PFSK-1 (cell line): ENCODE results near the gene GAB1.

Experiments
- REST ChIP-seq, 2 experiments: IDR thresholded peaks; 2 replicates each; pipeline versions ENCODE4 v1.6.1 to v1.8.0; 2011 to 2012; ENCODE audit warnings: low read depth in 2 of 2, low read length in 2 of 2, control low read depth in 1 of 2, inconsistent platforms in 1 of 2, mild to moderate bottlenecking in 1 of 2, moderate library complexity in 1 of 2; ENCODE audit not compliant: insufficient read depth in 1 of 2
- TAF1 ChIP-seq: IDR thresholded peaks from 2 replicates; pipeline ENCODE4 v1.6.1; 2012; ENCODE audit warnings: low read length, control low read depth, borderline replicate concordance; ENCODE audit not compliant: insufficient read depth

GRCh38 chr4:143360838-143361625, 24.4 kb downstream of the GAB1 start:
- TF ChIP-seq REST (IDR thresholded peaks at IDR 0.05; ENCODE audit: insufficient read depth in 1 of 2, low read depth in 2 of 2, low read length in 2 of 2) (no peak), TAF1 (no peak)
